OCI-LY7 (cell line): ENCODE results near the gene SCN1B. TPM values are rescaled to one million over a fixed set of nuclear protein-coding genes. Genes with fewer than 3 reads are reported as not detected.

Experiments used
- BruUV-seq: library from RNA; stranded (reverse); fragments of 400-500 nt; replicated peaks from 2 replicates; lab custom pipeline; 2021; lab: Mats Ljungman, UMichigan
- CTCF ChIA-PET: fragments of 300-600 bp; sonication (Branson Sonifier 250); formaldehyde crosslinking; loops from one replicate; lab custom pipeline; 2022; ENCODE audit warnings: antibody characterized with exemption; ENCODE audit not compliant: unreplicated experiment; lab: Charles Lee
- POLR2A ChIA-PET: fragments of 300-600 bp; sonication (Branson Sonifier 250); formaldehyde crosslinking; loops from one replicate; lab custom pipeline; 2022; ENCODE audit warnings: antibody characterized with exemption; lab: Charles Lee
- DNase-seq: peaks from one replicate; pipeline ENCODE4 v3.0.0-alpha.2; 2015; ENCODE audit warnings: low spot score
- H2AFZ ChIP-seq: fragments of 200-600 bp; sonication (generic), shearing (Covaris generic); 2 replicates; pipeline ENCODE4 v1.6.1; 2014; ENCODE audit warnings: mild to moderate bottlenecking, antibody characterized with exemption, low read length, moderate library complexity
- H3K27ac ChIP-seq: fragments of 200-600 bp; sonication (generic); 2 replicates; pipeline ENCODE4 v1.5.1; 2014; ENCODE audit warnings: mixed run types, low read depth, mild to moderate bottlenecking, moderate library complexity, low read length, inconsistent platforms; ENCODE audit not compliant: poor library complexity, severe bottlenecking
- H3K36me3 ChIP-seq: fragments of 200-600 bp; sonication (generic); 2 replicates; pipeline ENCODE4 v1.6.1; 2014; ENCODE audit warnings: mild to moderate bottlenecking, antibody characterized with exemption, low read length, moderate library complexity, mixed read lengths; ENCODE audit not compliant: insufficient read depth
- H3K4me1 ChIP-seq: fragments of 200-600 bp; sonication (generic); 2 replicates; pipeline ENCODE4 v1.5.1; 2014; ENCODE audit warnings: mild to moderate bottlenecking, low read length; ENCODE audit not compliant: insufficient read depth, poor library complexity, severe bottlenecking
- H3K4me2 ChIP-seq: fragments of 200-600 bp; sonication (generic); 2 replicates; pipeline ENCODE4 v1.6.1; 2014; ENCODE audit warnings: mild to moderate bottlenecking, low read length
- H3K4me3 ChIP-seq: fragments of 200-600 bp; sonication (generic); 2 replicates; pipeline ENCODE4 v1.5.1; 2014; ENCODE audit warnings: mild to moderate bottlenecking, low read depth, low read length; ENCODE audit not compliant: poor library complexity, severe bottlenecking
- H3K79me2 ChIP-seq: fragments of 200-600 bp; sonication (generic); 2 replicates; pipeline ENCODE4 v1.6.1; 2016; ENCODE audit warnings: low read depth, mild to moderate bottlenecking, low read length, moderate library complexity, mixed read lengths; ENCODE audit not compliant: insufficient read depth
- H3K9me2 ChIP-seq: fragments of 200-600 bp; sonication (generic); 2 replicates; pipeline ENCODE4 v1.6.1; 2016; ENCODE audit warnings: mild to moderate bottlenecking, low read length, mixed read lengths; ENCODE audit not compliant: insufficient read depth
- H3K9me3 ChIP-seq: fragments of 200-600 bp; sonication (generic); 2 replicates; pipeline ENCODE4 v1.6.1; 2014; ENCODE audit warnings: mild to moderate bottlenecking, mixed run types, low read length, mixed read lengths
- H4K20me1 ChIP-seq: fragments of 200-600 bp; sonication (generic); 2 replicates; pipeline ENCODE4 v1.6.1; 2014; ENCODE audit warnings: mild to moderate bottlenecking, antibody characterized with exemption, low read length, moderate library complexity, mixed read lengths; ENCODE audit not compliant: insufficient read depth
- CTCF ChIP-seq: fragments of 200-600 bp; sonication (generic); conservative IDR thresholded peaks from 2 replicates; pipeline ENCODE4 v1.5.1; 2014; ENCODE audit warnings: mild to moderate bottlenecking, antibody characterized with exemption, low read length, moderate library complexity, mixed read lengths
- EZH2phosphoT487 ChIP-seq: fragments of 200-600 bp; sonication (generic); IDR thresholded peaks from 2 replicates; pipeline ENCODE4 v1.6.1; 2018; ENCODE audit warnings: low read depth, borderline replicate concordance, mild to moderate bottlenecking, mixed run types, antibody characterized with exemption, low read length, moderate library complexity, mixed read lengths
- intact Hi-C: fragments of 100-400 bp; cut with micrococcal nuclease; formaldehyde crosslinking; loops from one replicate; pipeline ENCODE4 v1.10.0; 2022; ENCODE audit not compliant: unreplicated experiment
- total RNA-seq, 2 experiments: library from RNA; depleted of rRNA in 1 of 2; stranded (reverse); fragments of >200 nt in 1 of 2; shearing (Covaris generic) in 1 of 2; gene quantifications; 2 replicates each; pipeline ENCODE4 v1.2.3, GENCODE V29; 2014 to 2022

The SCN1B gene
- total RNA-seq, 2 experiments from 2014 or later, result 0.41 to 3.1 TPM

- H2AFZ ChIP-seq, result no peak overlapping the region
Measured at GRCh38 chr19:35040826-35041547, 10.7 kb downstream of the SCN1B start.

GRCh38 chr19:35041548-35042055, 11.3 kb downstream of the SCN1B start, which contains the start of gene HPN:
TSS of gene HPN (plus strand) at chr19:35041721. CDS start at chr19:35042507, 786 bp downstream.
- Histone ChIP-seq H2AFZ (no peak within 1 kb of the TSS), H3K4me2 (no peak within 1 kb of the TSS), H4K20me1 (no peaks in the 10 kb centered on the region), H3K79me2 (no peaks in the 10 kb centered on the region), H3K4me3 (no peak within 1 kb of the TSS), H3K4me1 (peaks cover 19% of the 10 kb centered on the region), H3K9me3 (no peaks in the 10 kb centered on the region), H3K36me3 (no peaks in the 10 kb centered on the region), H3K27ac (no peak within 1 kb of the TSS), H3K9me2 (no peaks in the 10 kb centered on the region)
- TF ChIP-seq CTCF (no peak), EZH2phosphoT487 (no peak)
- DNase-seq, result no peak
- ChIA-PET POLR2A (no interaction called here), CTCF (interaction anchor here (0.5 kb wide), 1 partner anchor 100 kb away, joined by 3 read pairs; no protein-coding TSS in a partner anchor)
- intact Hi-C loops, result no loop called here
- BruUV-seq, result no TSS peak

More at GRCh38 chr19:35040826-35041547, 10.7 kb downstream of the SCN1B start:
- Histone ChIP-seq H3K9me3 (no peaks in the 10 kb centered on the region), H3K9me2 (no peaks in the 10 kb centered on the region), H3K79me2 (no peaks in the 10 kb centered on the region), H4K20me1 (no peaks in the 10 kb centered on the region), H3K36me3 (no peaks in the 10 kb centered on the region), H3K4me3 (no peak overlapping the region), H3K4me2 (no peak overlapping the region), H3K27ac (no peak overlapping the region), H3K4me1 (peaks cover 18% of the 10 kb centered on the region)
- ChIA-PET POLR2A (no interaction called here), CTCF (no interaction called here)
- no TSS peak for BruUV-seq
- TF ChIP-seq EZH2phosphoT487 (no peak), CTCF (no peak)
- no peak for DNase-seq
- intact Hi-C loops, result no loop called here
